ENCODE results near the gene MIEN1. TPM values are rescaled to one million over a fixed set of nuclear protein-coding genes. Genes with fewer than 3 reads are reported as not detected.

Gene MIEN1
- total RNA-seq, 1 experiment from 2014 or later: 40.6 TPM

DNA sequence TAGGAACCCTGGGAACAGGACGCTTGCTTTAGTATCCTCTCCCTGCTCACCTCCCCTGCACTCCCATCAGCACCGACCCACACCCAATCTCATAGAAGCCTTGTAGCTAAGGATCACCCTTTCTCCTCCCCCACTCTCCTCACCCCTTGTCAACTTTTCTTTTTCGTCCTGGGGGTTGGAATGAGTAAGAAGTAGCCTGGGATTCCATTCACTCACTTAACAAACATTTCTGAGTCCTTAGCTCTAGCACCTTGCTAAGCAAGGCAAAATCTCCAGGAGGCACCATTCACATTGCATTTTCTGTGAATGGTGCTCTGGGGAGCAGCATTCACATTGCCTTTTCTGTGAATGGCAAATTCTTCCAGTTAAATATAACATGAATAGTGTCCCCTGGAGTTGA is 41.4 kb downstream of the MIEN1 start:
- H3K36me3 Mint-ChIP-seq: peaks cover 4% of the 10 kb centered on the region
- peak; percentile 53 for ATAC-seq
- no peaks in the 10 kb centered on the region for H3K9me3 Mint-ChIP-seq
- peak overlapping the region; percentile 93 for H3K27ac Mint-ChIP-seq
- H3K27me3 Mint-ChIP-seq (ENCODE audit: low read depth): no peaks in the 10 kb centered on the region
- DNase-seq (ENCODE audit: low spot score): no peak
- CTCF ChIA-PET: interaction anchor here (1.0 to 3.1 kb wide), 13 partner anchors 10 to 141 kb away, joined by 3 to 29 read pairs (median 14); partner anchors contain the start of genes ERBB2 and MIEN1
- peak overlapping the region; percentile 82 for H3K4me3 Mint-ChIP-seq
- peaks cover 39% of the 10 kb centered on the region for H3K4me1 Mint-ChIP-seq
- POLR2A ChIA-PET: interaction anchor here (0.7 to 2.8 kb wide), 5 partner anchors 11 to 227 kb away, joined by 3 to 25 read pairs (median 3); partner anchors contain the start of genes CDK12 and ERBB2
- TF ChIP-seq TEAD4 (CRISPR knock-in tag; IDR thresholded peaks at IDR 0.05) (peak; percentile 42; the same call in 1 of the 2 replicates), ZNF281 (CRISPR knock-in tag; IDR thresholded peaks at IDR 0.05) (peak; percentile 35; the same call in 1 of the 2 replicates), SP1 (CRISPR knock-in tag; conservative IDR thresholded peaks at IDR 0.05) (0 out of 2 replicates have a peak, but pooled peaks have one; percentile 22), ZNF671 (CRISPR knock-in tag; IDR thresholded peaks at IDR 0.05) (no peak), ZNF121 (CRISPR knock-in tag; IDR thresholded peaks at IDR 0.05) (no peak), ZNF423 (CRISPR knock-in tag; IDR thresholded peaks at IDR 0.05) (peak; percentile 93), JUN (CRISPR knock-in tag; IDR thresholded peaks at IDR 0.05) (no peak), CBFB (CRISPR knock-in tag; IDR thresholded peaks at IDR 0.05; ENCODE audit: low read depth) (no peak), TEAD1 (CRISPR knock-in tag; IDR thresholded peaks at IDR 0.05) (peak; percentile 75; the same call in 1 of the 2 replicates), FOXP4 (CRISPR knock-in tag; IDR thresholded peaks at IDR 0.05) (peak; percentile 51; the same call in 1 of the 2 replicates)
- TF ChIP-seq, protein P1, sequence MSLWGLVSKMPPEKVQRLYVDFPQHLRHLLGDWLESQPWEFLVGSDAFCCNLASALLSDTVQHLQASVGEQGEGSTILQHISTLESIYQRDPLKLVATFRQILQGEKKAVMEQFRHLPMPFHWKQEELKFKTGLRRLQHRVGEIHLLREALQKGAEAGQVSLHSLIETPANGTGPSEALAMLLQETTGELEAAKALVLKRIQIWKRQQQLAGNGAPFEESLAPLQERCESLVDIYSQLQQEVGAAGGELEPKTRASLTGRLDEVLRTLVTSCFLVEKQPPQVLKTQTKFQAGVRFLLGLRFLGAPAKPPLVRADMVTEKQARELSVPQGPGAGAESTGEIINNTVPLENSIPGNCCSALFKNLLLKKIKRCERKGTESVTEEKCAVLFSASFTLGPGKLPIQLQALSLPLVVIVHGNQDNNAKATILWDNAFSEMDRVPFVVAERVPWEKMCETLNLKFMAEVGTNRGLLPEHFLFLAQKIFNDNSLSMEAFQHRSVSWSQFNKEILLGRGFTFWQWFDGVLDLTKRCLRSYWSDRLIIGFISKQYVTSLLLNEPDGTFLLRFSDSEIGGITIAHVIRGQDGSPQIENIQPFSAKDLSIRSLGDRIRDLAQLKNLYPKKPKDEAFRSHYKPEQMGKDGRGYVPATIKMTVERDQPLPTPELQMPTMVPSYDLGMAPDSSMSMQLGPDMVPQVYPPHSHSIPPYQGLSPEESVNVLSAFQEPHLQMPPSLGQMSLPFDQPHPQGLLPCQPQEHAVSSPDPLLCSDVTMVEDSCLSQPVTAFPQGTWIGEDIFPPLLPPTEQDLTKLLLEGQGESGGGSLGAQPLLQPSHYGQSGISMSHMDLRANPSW (CRISPR knock-in tag; conservative IDR thresholded peaks at IDR 0.05; ENCODE audit: low read depth): no peak

DNA sequence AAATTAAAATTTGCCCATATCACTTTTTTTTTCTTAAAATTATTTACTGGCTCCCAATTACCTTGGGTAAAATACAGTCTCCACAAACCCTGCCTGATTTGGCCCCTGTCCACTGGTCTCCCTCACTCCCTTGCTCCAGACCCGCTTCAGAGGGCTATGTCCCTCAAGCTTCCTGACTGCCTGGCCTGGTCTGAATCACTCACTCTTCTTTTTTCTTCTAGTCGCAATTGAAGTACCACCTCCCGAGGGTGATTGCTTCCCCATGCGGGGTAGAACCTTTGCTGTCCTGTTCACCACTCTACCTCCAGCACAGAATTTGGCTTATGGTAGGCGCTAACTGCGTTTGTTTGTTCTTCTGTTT is 41.9 kb downstream of the MIEN1 start:
- DNase-seq (ENCODE audit: low spot score) (no peak), ATAC-seq (no peak)
- POLR2A ChIA-PET: interaction anchor here (0.7 to 2.8 kb wide), 11 partner anchors 8 to 227 kb away, joined by 3 to 25 read pairs (median 3); partner anchors contain the start of genes CDK12 and ERBB2
- TF ChIP-seq, protein P2, sequence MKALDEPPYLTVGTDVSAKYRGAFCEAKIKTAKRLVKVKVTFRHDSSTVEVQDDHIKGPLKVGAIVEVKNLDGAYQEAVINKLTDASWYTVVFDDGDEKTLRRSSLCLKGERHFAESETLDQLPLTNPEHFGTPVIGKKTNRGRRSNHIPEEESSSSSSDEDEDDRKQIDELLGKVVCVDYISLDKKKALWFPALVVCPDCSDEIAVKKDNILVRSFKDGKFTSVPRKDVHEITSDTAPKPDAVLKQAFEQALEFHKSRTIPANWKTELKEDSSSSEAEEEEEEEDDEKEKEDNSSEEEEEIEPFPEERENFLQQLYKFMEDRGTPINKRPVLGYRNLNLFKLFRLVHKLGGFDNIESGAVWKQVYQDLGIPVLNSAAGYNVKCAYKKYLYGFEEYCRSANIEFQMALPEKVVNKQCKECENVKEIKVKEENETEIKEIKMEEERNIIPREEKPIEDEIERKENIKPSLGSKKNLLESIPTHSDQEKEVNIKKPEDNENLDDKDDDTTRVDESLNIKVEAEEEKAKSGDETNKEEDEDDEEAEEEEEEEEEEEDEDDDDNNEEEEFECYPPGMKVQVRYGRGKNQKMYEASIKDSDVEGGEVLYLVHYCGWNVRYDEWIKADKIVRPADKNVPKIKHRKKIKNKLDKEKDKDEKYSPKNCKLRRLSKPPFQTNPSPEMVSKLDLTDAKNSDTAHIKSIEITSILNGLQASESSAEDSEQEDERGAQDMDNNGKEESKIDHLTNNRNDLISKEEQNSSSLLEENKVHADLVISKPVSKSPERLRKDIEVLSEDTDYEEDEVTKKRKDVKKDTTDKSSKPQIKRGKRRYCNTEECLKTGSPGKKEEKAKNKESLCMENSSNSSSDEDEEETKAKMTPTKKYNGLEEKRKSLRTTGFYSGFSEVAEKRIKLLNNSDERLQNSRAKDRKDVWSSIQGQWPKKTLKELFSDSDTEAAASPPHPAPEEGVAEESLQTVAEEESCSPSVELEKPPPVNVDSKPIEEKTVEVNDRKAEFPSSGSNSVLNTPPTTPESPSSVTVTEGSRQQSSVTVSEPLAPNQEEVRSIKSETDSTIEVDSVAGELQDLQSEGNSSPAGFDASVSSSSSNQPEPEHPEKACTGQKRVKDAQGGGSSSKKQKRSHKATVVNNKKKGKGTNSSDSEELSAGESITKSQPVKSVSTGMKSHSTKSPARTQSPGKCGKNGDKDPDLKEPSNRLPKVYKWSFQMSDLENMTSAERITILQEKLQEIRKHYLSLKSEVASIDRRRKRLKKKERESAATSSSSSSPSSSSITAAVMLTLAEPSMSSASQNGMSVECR (CRISPR knock-in tag; IDR thresholded peaks at IDR 0.05; ENCODE audit: borderline replicate concordance): no peak
- TF ChIP-seq ZNF121 (CRISPR knock-in tag; IDR thresholded peaks at IDR 0.05) (no peak), ATF1 (CRISPR knock-in tag; IDR thresholded peaks at IDR 0.05) (no peak), ZNF416 (CRISPR knock-in tag; IDR thresholded peaks at IDR 0.05) (no peak), IRF2 (CRISPR knock-in tag; IDR thresholded peaks at IDR 0.05; ENCODE audit: borderline replicate concordance, low read depth) (no peak)
- TF ChIP-seq, protein P3, sequence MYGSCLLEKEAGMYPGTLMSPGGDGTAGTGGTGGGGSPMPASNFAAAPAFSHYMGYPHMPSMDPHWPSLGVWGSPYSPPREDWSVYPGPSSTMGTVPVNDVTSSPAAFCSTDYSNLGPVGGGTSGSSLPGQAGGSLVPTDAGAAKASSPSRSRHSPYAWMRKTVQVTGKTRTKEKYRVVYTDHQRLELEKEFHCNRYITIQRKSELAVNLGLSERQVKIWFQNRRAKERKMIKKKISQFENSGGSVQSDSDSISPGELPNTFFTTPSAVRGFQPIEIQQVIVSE (CRISPR knock-in tag; IDR thresholded peaks at IDR 0.05; ENCODE audit: borderline replicate concordance): no peak
- TF ChIP-seq, protein P4, sequence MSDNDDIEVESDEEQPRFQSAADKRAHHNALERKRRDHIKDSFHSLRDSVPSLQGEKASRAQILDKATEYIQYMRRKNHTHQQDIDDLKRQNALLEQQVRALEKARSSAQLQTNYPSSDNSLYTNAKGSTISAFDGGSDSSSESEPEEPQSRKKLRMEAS (CRISPR knock-in tag; IDR thresholded peaks at IDR 0.05): no peak

More for the DNA sequence above, 41.9 kb downstream of the MIEN1 start:
- Mint-ChIP-seq H3K9me3 (no peaks in the 10 kb centered on the region), H3K4me1 (peaks cover 40% of the 10 kb centered on the region), H3K27me3 (ENCODE audit: low read depth) (no peaks in the 10 kb centered on the region), H3K4me3 (peak overlapping the region; percentile 82), H3K27ac (peak overlapping the region; percentile 93), H3K36me3 (peaks cover 4% of the 10 kb centered on the region)
- CTCF ChIA-PET: interaction anchor here (0.7 to 3.1 kb wide), 17 partner anchors 8 to 112 kb away, joined by 3 to 29 read pairs (median 11); partner anchors contain the start of genes ERBB2 and MIEN1

Data from WTC11 (cell line).